T-helper 1 cell treated with Interleukin-12 subunit alpha and Interleukin-12 subunit beta and Interleukin-4 antibody, amounts not matched to agents 30 μg/mL and 1 μg/mL, for 36 hours (primary cell): Measurements from ENCODE around the gene MSI2.

Source experiments
- H3K27ac Mint-ChIP-seq: one replicate; pipeline ENCODE4 v1.8.0; 2021; ENCODE audit warnings: mild to moderate bottlenecking, mixed read lengths
- H3K27me3 Mint-ChIP-seq: one replicate; pipeline ENCODE4 v1.8.0; 2021; ENCODE audit warnings: low read depth, mixed read lengths
- H3K36me3 Mint-ChIP-seq: one replicate; pipeline ENCODE4 v1.8.0; 2021; ENCODE audit warnings: low read depth, mixed read lengths
- H3K4me1 Mint-ChIP-seq: one replicate; pipeline ENCODE4 v1.8.0; 2021; ENCODE audit warnings: low read depth, mixed read lengths
- H3K4me3 Mint-ChIP-seq: one replicate; pipeline ENCODE4 v1.8.0; 2021; ENCODE audit warnings: mild to moderate bottlenecking, moderate library complexity, mixed read lengths
- H3K9me3 Mint-ChIP-seq: one replicate; pipeline ENCODE4 v1.8.0; 2021; ENCODE audit warnings: mixed read lengths

Gene MSI2

DNA sequence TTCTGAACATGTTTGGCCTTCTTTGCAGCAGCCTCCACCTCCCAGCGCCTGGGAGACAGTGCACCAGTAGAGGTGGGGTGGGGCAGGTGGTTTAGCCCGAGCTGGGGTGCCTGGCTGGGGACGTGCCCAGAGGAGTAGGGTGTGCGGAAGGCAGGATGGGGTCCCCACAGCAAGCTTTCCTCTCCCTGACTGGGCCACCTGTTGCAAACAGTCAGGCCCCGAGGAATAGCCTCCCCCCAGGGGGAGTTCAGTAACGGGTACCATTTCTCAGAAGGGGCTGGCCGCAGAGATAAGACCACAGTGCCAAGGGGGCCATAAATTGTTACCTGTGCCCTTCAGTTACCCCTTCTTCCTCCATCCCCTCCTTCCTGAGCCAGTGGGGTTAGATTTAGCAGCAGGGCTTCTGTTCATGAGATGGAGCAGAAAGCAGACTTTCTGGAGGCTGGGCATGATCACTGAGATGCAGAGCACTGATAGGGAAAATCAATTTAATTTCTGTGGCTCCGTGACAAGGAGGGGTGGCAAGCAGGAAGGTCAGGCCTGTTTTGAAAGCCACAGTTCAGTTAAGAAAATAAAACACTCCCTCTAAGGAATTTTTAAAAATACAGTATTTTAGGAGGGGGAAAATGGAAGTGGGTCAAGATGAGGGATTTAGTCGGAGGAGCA, 181.9 kb downstream of the MSI2 start:
- Mint-ChIP-seq H3K27me3 (no peaks in the 10 kb centered on the region), H3K4me3 (no peak overlapping the region), H3K36me3 (peaks cover 7% of the 10 kb centered on the region), H3K4me1 (peaks cover 53% of the 10 kb centered on the region), H3K9me3 (no peaks in the 10 kb centered on the region), H3K27ac (peak overlapping the region; percentile 23)

DNA sequence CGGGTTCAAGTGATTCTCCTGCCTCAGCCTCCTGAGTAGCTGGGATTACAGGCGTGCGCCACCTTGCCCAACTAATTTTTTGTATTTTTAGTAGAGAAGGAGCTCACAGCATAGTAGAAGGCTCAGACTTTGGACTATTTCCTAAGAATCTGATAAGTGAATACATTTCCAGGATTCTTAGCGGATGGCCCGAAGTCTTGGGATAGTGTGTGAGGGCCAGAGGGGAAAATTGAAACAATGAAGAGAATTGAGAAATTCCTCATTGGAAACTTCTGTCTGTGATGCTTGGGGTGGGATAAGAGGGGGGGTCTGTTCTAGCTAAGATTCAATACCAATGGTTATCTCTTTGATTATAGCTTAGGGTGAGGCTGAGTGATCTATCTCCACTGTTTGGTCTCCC, 183.3 kb downstream of the MSI2 start:
- Mint-ChIP-seq H3K4me1 (peaks cover 61% of the 10 kb centered on the region), H3K9me3 (no peaks in the 10 kb centered on the region), H3K36me3 (peaks cover 7% of the 10 kb centered on the region), H3K27me3 (no peaks in the 10 kb centered on the region), H3K4me3 (peak overlapping the region; percentile 69), H3K27ac (peak overlapping the region; percentile 93)

DNA sequence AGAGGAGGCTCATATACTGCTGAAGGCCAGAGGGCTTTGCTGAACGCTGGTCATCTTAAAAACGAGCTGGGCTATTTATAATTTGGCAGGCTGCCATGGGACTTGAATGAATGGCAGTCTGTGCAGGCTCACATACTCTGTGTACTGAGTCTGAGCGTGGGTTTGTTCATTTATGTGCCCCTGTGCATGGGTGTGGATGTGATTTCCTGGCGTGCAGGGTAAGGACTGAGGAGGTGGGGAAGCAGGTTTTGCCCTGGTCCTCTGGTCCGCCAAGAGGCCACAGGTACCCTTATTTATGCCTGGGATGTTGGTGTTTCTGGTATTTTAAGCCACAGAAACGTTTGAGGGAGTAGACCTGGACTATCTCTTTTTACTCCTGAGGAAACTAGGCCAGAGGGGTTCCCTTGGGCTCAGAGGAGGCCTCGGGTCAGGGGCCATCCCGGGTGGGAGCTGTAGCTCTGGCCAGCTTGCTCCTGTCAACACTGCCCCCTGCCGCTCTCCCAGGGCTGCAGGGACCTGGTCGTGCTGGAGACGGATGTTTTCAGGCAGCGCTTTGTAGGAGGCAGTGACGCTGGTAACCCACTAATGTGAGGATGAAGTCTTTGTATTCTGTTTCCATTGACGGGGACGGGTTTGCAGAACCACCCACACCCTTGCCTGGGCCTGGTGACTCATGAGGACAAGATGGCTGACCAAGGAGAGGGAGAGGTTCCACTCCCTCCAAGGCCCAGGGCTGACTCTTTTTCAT, 184.4 kb downstream of the MSI2 start:
- no peaks in the 10 kb centered on the region for H3K9me3 Mint-ChIP-seq
- H3K27me3 Mint-ChIP-seq, result no peaks in the 10 kb centered on the region
- peak overlapping the region; percentile 43 for H3K4me3 Mint-ChIP-seq
- peaks cover 66% of the 10 kb centered on the region for H3K4me1 Mint-ChIP-seq
- H3K36me3 Mint-ChIP-seq, result peaks cover 7% of the 10 kb centered on the region
- peak overlapping the region; percentile 93 for H3K27ac Mint-ChIP-seq

DNA sequence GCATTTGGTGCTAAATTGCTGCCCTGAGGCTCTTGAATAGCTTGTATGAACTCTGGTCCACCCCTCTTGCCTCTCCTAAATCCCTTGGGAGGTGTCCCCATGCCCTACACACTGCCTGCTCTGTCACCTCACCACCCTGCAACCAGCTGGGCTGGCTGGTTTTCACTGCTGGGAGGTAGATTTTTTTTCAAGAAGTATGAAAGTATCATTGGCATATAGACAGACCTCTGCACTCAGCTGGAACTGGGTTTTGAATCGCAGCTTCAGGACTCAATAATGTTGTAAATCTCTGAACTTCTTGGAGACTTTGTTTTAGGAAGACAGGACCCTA, 184.9 kb downstream of the MSI2 start:
- H3K4me1 Mint-ChIP-seq, result peaks cover 66% of the 10 kb centered on the region
- H3K27ac Mint-ChIP-seq, result peak overlapping the region; percentile 93
- no peak overlapping the region for H3K4me3 Mint-ChIP-seq
- peaks cover 4% of the 10 kb centered on the region for H3K36me3 Mint-ChIP-seq
- no peaks in the 10 kb centered on the region for H3K27me3 Mint-ChIP-seq
- H3K9me3 Mint-ChIP-seq, result no peaks in the 10 kb centered on the region

DNA sequence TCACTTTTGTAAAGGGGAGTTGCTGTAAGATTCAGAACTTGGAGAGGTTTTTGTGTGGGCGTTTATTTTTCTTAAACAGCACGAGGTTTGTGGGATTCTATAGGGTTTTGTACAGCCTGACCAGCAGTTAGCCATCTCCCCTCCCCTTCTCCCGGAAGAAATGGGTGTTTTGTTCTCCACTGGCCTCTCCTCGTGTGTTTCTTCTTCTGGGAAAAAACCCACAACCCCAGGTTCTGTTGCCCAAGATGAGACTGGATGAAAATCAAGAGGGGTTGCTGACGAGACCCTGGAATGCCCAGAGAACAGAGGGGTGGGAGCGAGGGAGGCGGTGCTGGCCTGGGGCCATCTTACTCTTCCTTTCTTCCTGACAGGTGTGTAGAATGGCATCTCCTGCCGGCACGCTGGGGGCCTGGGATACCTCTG, 186.1 kb downstream of the MSI2 start:
- H3K27ac Mint-ChIP-seq, result peak overlapping the region; percentile 93
- no peaks in the 10 kb centered on the region for H3K27me3 Mint-ChIP-seq
- H3K4me3 Mint-ChIP-seq, result peak overlapping the region; percentile 42
- H3K4me1 Mint-ChIP-seq, result peaks cover 62% of the 10 kb centered on the region
- H3K36me3 Mint-ChIP-seq, result peaks cover 3% of the 10 kb centered on the region
- no peaks in the 10 kb centered on the region for H3K9me3 Mint-ChIP-seq

DNA sequence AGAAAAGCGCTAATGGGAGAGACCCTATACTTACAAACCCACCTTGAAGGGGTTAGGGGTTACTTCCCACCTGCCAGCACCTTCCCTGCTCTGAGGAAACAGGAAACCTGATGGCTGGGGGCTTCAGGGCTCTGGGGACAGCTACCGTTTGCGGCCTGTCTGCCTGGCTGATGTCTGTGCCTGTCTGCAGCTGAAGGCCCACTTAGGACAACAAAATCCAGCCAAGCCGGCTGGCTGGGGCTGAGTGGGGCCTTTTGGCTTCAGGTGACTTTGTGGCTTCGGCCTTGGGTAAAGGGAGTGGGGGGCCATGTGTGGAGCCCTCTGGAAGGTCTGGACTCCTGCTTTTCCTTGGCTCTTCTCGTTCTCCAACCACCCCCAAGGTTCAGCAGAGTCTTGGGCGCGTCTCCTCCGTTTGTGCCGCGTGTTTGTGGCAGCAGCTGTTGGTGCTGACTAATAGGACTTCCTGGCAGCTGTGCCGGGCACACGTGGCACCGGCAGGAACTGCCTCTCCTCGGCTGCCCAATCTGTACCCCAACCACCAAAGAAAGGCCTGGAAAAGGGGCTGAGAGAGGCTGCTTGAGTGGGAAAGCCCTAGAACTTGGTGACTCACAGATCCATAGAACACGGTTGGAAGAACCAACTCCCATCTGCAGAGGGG, 186.7 kb downstream of the MSI2 start:
- Mint-ChIP-seq H3K4me1 (peaks cover 64% of the 10 kb centered on the region), H3K27ac (peak overlapping the region; percentile 93), H3K9me3 (no peaks in the 10 kb centered on the region), H3K36me3 (peaks cover 3% of the 10 kb centered on the region), H3K4me3 (peak overlapping the region; percentile 54), H3K27me3 (no peaks in the 10 kb centered on the region)

DNA sequence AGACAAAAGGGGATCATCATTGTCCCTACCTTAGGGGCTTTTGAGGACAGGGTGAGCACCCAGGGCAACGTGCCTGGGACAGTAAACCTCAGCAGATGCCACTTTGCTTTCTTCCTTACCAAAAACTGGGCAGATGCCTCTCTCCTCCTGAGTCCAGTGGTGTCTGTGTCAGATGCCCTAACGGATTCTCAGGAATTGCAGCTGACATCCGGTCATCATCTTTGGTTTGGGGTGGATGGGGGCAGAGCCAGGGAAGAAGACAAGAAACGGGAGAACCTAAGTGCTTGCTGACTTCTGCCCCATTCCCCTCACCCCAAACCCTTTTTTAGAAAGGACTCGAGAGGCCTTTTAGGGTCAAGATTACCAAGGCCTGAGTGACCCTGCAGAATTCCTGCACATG, 187.5 kb downstream of the MSI2 start:
- peaks cover 3% of the 10 kb centered on the region for H3K36me3 Mint-ChIP-seq
- peaks cover 66% of the 10 kb centered on the region for H3K4me1 Mint-ChIP-seq
- H3K27me3 Mint-ChIP-seq, result no peaks in the 10 kb centered on the region
- no peaks in the 10 kb centered on the region for H3K9me3 Mint-ChIP-seq
- peak overlapping the region; percentile 93 for H3K27ac Mint-ChIP-seq
- no peak overlapping the region for H3K4me3 Mint-ChIP-seq

DNA sequence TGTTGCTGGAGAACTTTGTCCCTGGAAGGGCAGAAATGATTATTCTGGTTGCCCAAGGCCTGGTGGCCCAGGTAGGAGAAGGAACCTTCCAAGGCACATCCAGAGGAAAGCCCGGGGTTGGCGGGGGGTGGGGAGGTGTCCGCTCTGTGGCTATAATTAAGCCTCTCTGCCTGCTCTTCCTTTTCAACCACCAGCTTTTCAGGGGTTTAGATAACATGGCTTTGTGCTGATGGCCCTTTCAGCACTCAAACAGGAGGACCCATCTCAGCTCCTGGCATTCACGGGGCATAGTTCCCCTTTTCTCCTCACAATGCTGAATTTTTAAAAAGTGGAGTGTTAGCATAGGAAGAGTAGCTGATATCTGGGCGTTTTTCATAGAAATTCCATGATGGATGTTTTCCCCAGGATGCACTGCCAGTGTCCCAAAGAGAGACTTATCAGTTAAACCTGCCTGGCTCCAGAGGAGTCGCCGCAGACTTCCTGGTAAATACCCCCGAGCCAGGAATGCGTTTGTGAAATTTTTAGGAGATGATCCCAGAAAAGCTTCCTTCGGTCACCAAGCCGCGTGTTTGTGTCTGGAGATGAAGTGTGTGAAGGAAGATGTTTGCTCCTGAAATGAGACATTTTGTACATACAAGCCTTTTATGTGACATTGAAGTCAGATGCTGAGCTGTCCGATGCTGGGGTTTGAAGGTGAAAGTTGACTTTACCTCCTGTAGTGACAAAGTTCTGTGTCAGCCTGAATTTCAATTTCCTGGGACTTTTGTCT, 188.5 kb downstream of the MSI2 start:
- no peaks in the 10 kb centered on the region for H3K27me3 Mint-ChIP-seq
- peaks cover 62% of the 10 kb centered on the region for H3K4me1 Mint-ChIP-seq
- no peak overlapping the region for H3K4me3 Mint-ChIP-seq
- H3K36me3 Mint-ChIP-seq, result peaks cover 3% of the 10 kb centered on the region
- H3K9me3 Mint-ChIP-seq, result no peaks in the 10 kb centered on the region
- H3K27ac Mint-ChIP-seq, result peak overlapping the region; percentile 41

DNA sequence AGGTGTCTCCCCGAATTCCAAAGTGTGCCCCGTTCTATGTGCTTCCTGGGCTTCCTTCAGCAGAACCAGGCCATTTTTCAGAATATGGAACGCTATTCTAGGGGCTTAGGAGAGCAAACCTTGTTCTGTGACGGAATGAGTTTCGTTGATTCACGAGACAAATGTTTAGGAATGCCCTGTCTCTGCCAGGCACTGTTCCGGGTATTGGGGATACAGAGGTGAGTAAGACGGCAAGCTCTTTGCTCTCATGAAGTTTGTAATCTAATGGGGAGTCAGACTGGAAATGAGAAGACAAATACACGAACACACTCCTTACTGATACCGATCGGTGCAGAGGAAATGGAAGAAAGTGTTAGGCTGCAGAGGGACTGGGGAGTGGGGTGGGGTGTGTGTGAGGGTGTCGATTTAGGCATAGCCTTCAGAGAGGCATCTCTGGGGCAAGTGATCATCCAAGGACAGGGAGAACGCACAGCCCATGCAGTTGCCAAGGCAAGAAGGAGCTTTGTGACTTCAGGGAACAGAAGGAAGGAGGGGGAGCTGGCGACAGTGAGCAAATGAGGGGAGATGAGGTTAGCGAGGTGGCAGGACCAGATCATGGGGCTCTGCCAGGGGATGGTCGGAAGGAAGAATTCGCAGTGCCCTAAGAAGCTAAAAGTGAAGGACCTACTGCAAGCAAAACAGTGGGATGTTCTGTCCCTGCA, 189.6 kb downstream of the MSI2 start:
- Mint-ChIP-seq H3K4me3 (no peak overlapping the region), H3K4me1 (peaks cover 57% of the 10 kb centered on the region), H3K27ac (peak overlapping the region; percentile 3), H3K36me3 (peaks cover 5% of the 10 kb centered on the region), H3K9me3 (no peaks in the 10 kb centered on the region), H3K27me3 (no peaks in the 10 kb centered on the region)

DNA sequence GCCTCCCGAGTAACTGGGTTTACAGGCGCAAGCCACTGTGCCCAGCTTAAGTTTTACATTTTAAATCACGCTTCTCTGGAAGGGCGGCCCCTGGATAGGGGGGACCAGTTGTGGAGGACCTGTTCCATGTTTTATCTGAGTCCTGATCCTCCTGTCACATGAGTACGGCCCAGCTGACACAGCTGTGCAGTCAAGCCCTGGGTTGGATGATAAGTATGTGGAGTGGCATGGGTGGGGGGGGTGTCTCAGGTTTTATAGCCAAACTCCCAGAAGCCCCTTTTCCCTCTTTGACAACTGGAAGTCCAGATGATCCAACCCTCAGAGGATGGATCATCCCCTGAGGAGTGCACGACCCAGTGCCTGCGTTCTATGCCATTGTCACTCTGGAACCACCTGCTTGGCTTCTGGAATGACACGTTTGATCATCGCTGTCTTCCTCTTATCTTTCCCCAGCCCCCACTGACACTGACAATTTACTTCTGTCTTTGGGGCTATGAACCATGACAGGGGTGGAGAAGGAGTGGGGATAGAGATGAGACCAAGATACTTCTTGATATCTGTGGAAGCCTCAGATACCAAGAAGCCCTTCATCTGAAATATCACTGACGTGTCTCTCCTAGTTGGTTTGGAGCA, 191.2 kb downstream of the MSI2 start:
- no peaks in the 10 kb centered on the region for H3K9me3 Mint-ChIP-seq
- H3K27me3 Mint-ChIP-seq, result no peaks in the 10 kb centered on the region
- peaks cover 57% of the 10 kb centered on the region for H3K4me1 Mint-ChIP-seq
- H3K27ac Mint-ChIP-seq, result no peak overlapping the region
- no peak overlapping the region for H3K4me3 Mint-ChIP-seq
- peaks cover 8% of the 10 kb centered on the region for H3K36me3 Mint-ChIP-seq

DNA sequence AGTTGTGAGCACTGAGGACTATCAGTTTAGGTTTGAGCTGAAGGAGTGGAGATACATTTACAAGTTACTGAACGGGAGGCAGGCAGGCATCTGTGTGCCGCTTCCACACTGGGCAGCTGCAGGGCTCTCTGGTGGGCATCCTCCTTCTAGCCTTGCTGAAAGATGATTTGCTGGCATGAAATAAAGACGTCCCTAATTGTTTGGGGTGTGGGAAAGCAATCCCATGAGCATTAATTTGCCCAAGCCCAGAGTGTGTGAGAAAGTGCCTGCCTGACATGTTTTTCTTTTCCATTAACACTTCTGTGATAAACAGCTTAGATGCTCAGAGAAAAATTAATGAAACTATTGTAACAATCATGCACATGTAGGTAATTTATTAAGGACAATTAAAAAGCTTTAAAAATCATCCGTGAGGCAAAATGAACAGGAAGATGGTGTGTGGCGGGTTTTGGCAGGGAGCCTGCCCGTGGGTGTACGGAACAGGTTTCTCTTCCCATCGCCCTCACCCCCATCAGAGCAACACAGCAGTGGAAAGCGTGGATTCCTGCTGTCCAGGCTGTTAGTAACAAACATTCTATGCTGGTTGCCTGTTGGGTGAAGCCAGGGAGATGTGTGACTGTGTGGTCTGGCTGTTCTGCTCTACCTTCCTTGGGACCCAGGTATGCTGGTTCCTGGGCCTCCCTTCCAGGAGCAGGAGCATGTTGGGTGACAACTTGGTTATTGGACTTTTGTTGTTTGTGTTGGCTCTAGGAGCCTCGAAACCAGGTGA, 191.9 kb downstream of the MSI2 start:
- H3K27me3 Mint-ChIP-seq, result no peaks in the 10 kb centered on the region
- no peaks in the 10 kb centered on the region for H3K9me3 Mint-ChIP-seq
- peaks cover 11% of the 10 kb centered on the region for H3K36me3 Mint-ChIP-seq
- H3K27ac Mint-ChIP-seq, result no peak overlapping the region
- H3K4me3 Mint-ChIP-seq, result no peak overlapping the region
- H3K4me1 Mint-ChIP-seq, result peaks cover 55% of the 10 kb centered on the region

DNA sequence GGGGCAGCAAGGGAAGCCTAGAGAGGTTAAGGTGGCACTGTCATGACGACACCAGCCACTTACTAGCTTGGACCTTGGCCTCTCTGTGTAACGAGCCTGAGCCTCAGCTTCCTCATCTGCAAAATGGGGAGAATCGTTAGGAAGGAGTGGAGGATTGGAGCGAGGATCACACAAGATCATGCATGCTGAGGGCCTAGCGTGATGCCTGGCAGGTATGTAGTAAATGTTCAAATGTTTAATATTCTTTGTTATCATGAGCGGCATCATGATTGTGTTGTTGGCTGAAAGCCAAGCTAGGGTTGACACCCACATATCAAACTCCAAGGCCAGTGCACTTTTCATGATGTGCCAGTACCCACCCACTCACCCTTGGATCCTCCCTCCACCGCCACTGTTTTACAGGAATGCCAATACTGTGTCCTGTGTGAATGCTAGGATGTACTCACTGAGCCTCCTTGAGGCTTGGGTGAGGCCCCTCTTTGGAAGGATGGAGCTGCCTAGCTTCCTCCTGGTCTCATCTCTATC, 192.5 kb downstream of the MSI2 start:
- H3K27me3 Mint-ChIP-seq, result no peaks in the 10 kb centered on the region
- H3K36me3 Mint-ChIP-seq, result peaks cover 15% of the 10 kb centered on the region
- no peaks in the 10 kb centered on the region for H3K9me3 Mint-ChIP-seq
- no peak overlapping the region for H3K4me3 Mint-ChIP-seq
- H3K4me1 Mint-ChIP-seq, result peaks cover 55% of the 10 kb centered on the region
- H3K27ac Mint-ChIP-seq, result no peak overlapping the region

DNA sequence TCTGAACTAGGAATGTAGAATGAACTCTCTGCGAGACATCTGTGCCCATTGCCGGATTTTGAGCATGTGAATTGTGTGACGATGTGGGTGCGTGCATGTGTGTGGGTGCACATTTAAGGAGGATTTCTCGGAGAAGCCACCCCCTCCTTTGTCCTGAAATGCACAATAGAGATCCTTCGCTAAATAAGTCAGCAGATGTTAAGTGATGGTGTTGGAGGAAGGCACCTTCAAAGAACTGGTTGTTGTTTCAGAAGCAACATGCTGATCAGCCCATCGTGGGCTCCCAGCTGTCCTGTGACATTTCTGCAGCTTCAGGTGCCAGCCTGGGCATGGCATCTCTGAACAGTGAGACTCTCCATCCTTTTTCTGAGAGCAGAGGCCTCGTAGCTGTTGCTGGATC, 194.9 kb downstream of the MSI2 start:
- H3K4me3 Mint-ChIP-seq, result no peak overlapping the region
- no peaks in the 10 kb centered on the region for H3K27me3 Mint-ChIP-seq
- peak overlapping the region; percentile 69 for H3K27ac Mint-ChIP-seq
- peaks cover 62% of the 10 kb centered on the region for H3K4me1 Mint-ChIP-seq
- H3K36me3 Mint-ChIP-seq, result peaks cover 21% of the 10 kb centered on the region
- H3K9me3 Mint-ChIP-seq, result no peaks in the 10 kb centered on the region
